GM19351 (cell line): ENCODE results near the gene PRTG.

Source experiments
- ATAC-seq: cut with Tn5 transposase; IDR thresholded peaks from one replicate; pipeline ENCODE4 v1.9.1; 2021; ENCODE audit warnings: mild to moderate bottlenecking, moderate library complexity; ENCODE audit not compliant: unreplicated experiment

The PRTG gene

GRCh38 chr15:55576943-55577342 lies 166.0 kb downstream of the PRTG start:
- no peak for ATAC-seq

GRCh38 chr15:55574096-55574495 lies 168.9 kb downstream of the PRTG start:
- no peak for ATAC-seq

- ATAC-seq, result no peak
Measured at GRCh38 chr15:55573224-55573623, 169.7 kb downstream of the PRTG start.

- ATAC-seq, result no peak
Measured at GRCh38 chr15:55564347-55565145, 178.4 kb downstream of the PRTG start.

- ATAC-seq, result no peak
Measured at GRCh38 chr15:55562601-55563000, 180.4 kb downstream of the PRTG start.
